WTC11 (cell line): ENCODE results near the gene MBNL1. TPM values are rescaled to one million over a fixed set of nuclear protein-coding genes. Genes with fewer than 3 reads are reported as not detected.

Experiments used
- ATAC-seq: fragments of 200-7000 bp; cut with Tn5 transposase; 2 replicates; pipeline ENCODE4 v1.10.0; 2021; ENCODE audit warnings: mild to moderate bottlenecking, moderate library complexity
- CTCF ChIA-PET: fragments of 300-600 bp; sonication (Branson Sonifier 250); formaldehyde crosslinking; loops from one replicate; lab custom pipeline; 2021; ENCODE audit warnings: antibody characterized with exemption; lab: Charles Lee
- POLR2A ChIA-PET: fragments of 350-600 bp; sonication (Branson Sonifier 250); formaldehyde crosslinking; loops from one replicate; lab custom pipeline; 2021; ENCODE audit warnings: antibody characterized with exemption; lab: Charles Lee
- DNase-seq: peaks from one replicate; pipeline ENCODE4 v3.0.0; 2021; ENCODE audit warnings: low spot score
- H3K27ac Mint-ChIP-seq: 2 replicates; pipeline ENCODE4 v1.8.0; 2021; ENCODE audit warnings: mixed read lengths
- H3K27me3 Mint-ChIP-seq: 2 replicates; pipeline ENCODE4 v1.8.0; 2021; ENCODE audit warnings: low read depth, mild to moderate bottlenecking, moderate library complexity, mixed read lengths
- H3K36me3 Mint-ChIP-seq: 2 replicates; pipeline ENCODE4 v1.8.0; 2021; ENCODE audit warnings: mixed read lengths
- H3K4me1 Mint-ChIP-seq: 2 replicates; pipeline ENCODE4 v1.8.0; 2022; ENCODE audit warnings: mixed read lengths
- H3K4me3 Mint-ChIP-seq: 2 replicates; pipeline ENCODE4 v1.8.0; 2021; ENCODE audit warnings: mild to moderate bottlenecking, moderate library complexity, mixed read lengths
- H3K9me3 Mint-ChIP-seq: 2 replicates; pipeline ENCODE4 v1.8.0; 2021; ENCODE audit warnings: mixed read lengths
- EMX1 ChIP-seq: fragments of 250-450 bp; sonication (Bioruptor Pico); IDR thresholded peaks from 2 replicates; pipeline ENCODE4 v1.8.0; 2021; ENCODE audit warnings: mild to moderate bottlenecking
- ETV6 ChIP-seq: sonication (generic); formaldehyde crosslinking; IDR thresholded peaks from 2 replicates; pipeline ENCODE4 v1.8.1; 2022; ENCODE audit warnings: mild to moderate bottlenecking, missing genetic modification reagents
- FOXJ3 ChIP-seq: sonication (generic); formaldehyde crosslinking; IDR thresholded peaks from 2 replicates; pipeline ENCODE4 v1.9.0; 2021; ENCODE audit warnings: missing genetic modification reagents, mild to moderate bottlenecking, borderline replicate concordance
- GRHL2 ChIP-seq: fragments of 250-450 bp; sonication (Bioruptor Pico); IDR thresholded peaks from 2 replicates; pipeline ENCODE4 v1.8.0; 2022; ENCODE audit warnings: mild to moderate bottlenecking, moderate library complexity; ENCODE audit not compliant: insufficient replicate concordance, severe bottlenecking
- JAZF1 ChIP-seq: fragments of 250-450 bp; sonication (Bioruptor Pico); IDR thresholded peaks from 2 replicates; pipeline ENCODE4 v1.9.0; 2021; ENCODE audit warnings: moderate library complexity, mild to moderate bottlenecking, inconsistent platforms
- MYBL2 ChIP-seq: sonication (generic); formaldehyde crosslinking; IDR thresholded peaks from 2 replicates; pipeline ENCODE4 v1.8.1; 2023; ENCODE audit warnings: mild to moderate bottlenecking, moderate library complexity, missing genetic modification reagents
- NR3C1 ChIP-seq: sonication (generic); formaldehyde crosslinking; conservative IDR thresholded peaks from 2 replicates; pipeline ENCODE4 v1.8.1; 2023; ENCODE audit warnings: low read depth, mild to moderate bottlenecking, missing genetic modification reagents
- PRRX2 ChIP-seq: fragments of 250-450 bp; sonication (Bioruptor Pico); IDR thresholded peaks from 2 replicates; pipeline ENCODE4 v1.8.0; 2021; ENCODE audit warnings: mild to moderate bottlenecking
- SMAD3 ChIP-seq: sonication (generic); formaldehyde crosslinking; IDR thresholded peaks from 2 replicates; pipeline ENCODE4 v1.8.0; 2022; ENCODE audit warnings: missing genetic modification reagents, mild to moderate bottlenecking, borderline replicate concordance
- TP53 ChIP-seq: sonication (generic); formaldehyde crosslinking; IDR thresholded peaks from 2 replicates; pipeline ENCODE4 v1.8.1; 2023; ENCODE audit warnings: mild to moderate bottlenecking, missing genetic modification reagents
- ZNF138 ChIP-seq: sonication (generic); formaldehyde crosslinking; conservative IDR thresholded peaks from 2 replicates; pipeline ENCODE4 v1.8.1; 2022; ENCODE audit warnings: mild to moderate bottlenecking, moderate library complexity, missing genetic modification reagents
- ZNF396 ChIP-seq: fragments of 250-450 bp; sonication (Bioruptor Pico); IDR thresholded peaks from 2 replicates; pipeline ENCODE4 v1.8.0; 2021; ENCODE audit warnings: mild to moderate bottlenecking, moderate library complexity, borderline replicate concordance
- ZNF671 ChIP-seq: fragments of 250-450 bp; sonication (Bioruptor Pico); IDR thresholded peaks from 2 replicates; pipeline ENCODE4 v1.8.0; 2021; ENCODE audit warnings: mild to moderate bottlenecking
- total RNA-seq: library from RNA; stranded (reverse); gene quantifications from 3 replicates; pipeline ENCODE4 v1.2.3, GENCODE V29; 2021
- TF ChIP-seq, protein P1 (sequence below): fragments of 250-450 bp; sonication (Bioruptor Pico); IDR thresholded peaks from 2 replicates; pipeline ENCODE4 v1.9.0; 2021; ENCODE audit warnings: mild to moderate bottlenecking, borderline replicate concordance
- TF ChIP-seq, protein P2 (sequence below): fragments of 200-600 bp; IDR thresholded peaks from 2 replicates; pipeline ENCODE4 v1.8.0; 2022; ENCODE audit warnings: antibody characterized with exemption
- TF ChIP-seq, protein P3 (sequence below): sonication (generic); formaldehyde crosslinking; IDR thresholded peaks from 2 replicates; pipeline ENCODE4 v1.8.1; 2022; ENCODE audit warnings: missing genetic modification reagents, borderline replicate concordance
- TF ChIP-seq, protein P4 (sequence below): sonication (generic); formaldehyde crosslinking; IDR thresholded peaks from 2 replicates; pipeline ENCODE4 v1.8.1; 2023; ENCODE audit warnings: mild to moderate bottlenecking, moderate library complexity, missing genetic modification reagents
- TF ChIP-seq, protein P5 (sequence below): sonication (generic); formaldehyde crosslinking; IDR thresholded peaks from 2 replicates; pipeline ENCODE4 v1.8.1; 2022; ENCODE audit warnings: low read depth, mild to moderate bottlenecking, moderate library complexity, missing genetic modification reagents, borderline replicate concordance
- TF ChIP-seq, protein P6 (sequence below): sonication (generic); formaldehyde crosslinking; IDR thresholded peaks from 2 replicates; pipeline ENCODE4 v1.8.0; 2022; ENCODE audit warnings: mild to moderate bottlenecking, missing genetic modification reagents
- TF ChIP-seq, protein P7 (sequence below): sonication (generic); formaldehyde crosslinking; IDR thresholded peaks from 2 replicates; pipeline ENCODE4 v1.8.0; 2022; ENCODE audit warnings: mild to moderate bottlenecking, missing genetic modification reagents

Gene MBNL1
- total RNA-seq, 1 experiment from 2014 or later = 20.4 TPM

DNA sequence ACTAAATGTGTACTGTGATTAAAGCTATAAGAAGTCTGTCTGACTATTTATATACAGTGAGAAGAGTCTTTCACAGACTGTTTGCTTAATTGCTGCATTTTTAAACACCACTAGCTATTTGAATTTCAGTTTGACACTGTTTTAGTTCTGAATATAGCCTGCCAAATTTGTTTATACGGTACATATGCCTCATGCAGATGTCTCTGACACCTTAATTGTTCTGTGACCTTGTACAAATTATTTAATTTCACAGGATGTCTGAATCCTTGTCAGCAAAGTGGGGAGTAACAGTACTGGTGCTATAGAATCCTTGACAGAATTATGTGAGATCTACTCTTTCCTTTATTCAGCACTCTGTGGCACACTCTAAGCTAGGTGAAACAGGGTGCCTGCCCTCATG lies 125.5 kb downstream of the MBNL1 start:
- POLR2A ChIA-PET = no interaction called here

More for the DNA sequence above, 125.5 kb downstream of the MBNL1 start:
- Mint-ChIP-seq H3K27ac (no peak overlapping the region; the same call in 1 of the 2 replicates), H3K4me3 (no peak overlapping the region), H3K27me3 (no peaks in the 10 kb centered on the region), H3K36me3 (peaks cover 4% of the 10 kb centered on the region; the same call in 1 of the 2 replicates), H3K4me1 (peaks cover 46% of the 10 kb centered on the region), H3K9me3 (peaks cover 6% of the 10 kb centered on the region)
- CTCF ChIA-PET = interaction anchor here (1.0 kb wide), 1 partner anchor 50 kb away, joined by 3 read pairs; no protein-coding TSS in a partner anchor
- DNase-seq (no peak), ATAC-seq (no peak)
- TF ChIP-seq, protein P1, sequence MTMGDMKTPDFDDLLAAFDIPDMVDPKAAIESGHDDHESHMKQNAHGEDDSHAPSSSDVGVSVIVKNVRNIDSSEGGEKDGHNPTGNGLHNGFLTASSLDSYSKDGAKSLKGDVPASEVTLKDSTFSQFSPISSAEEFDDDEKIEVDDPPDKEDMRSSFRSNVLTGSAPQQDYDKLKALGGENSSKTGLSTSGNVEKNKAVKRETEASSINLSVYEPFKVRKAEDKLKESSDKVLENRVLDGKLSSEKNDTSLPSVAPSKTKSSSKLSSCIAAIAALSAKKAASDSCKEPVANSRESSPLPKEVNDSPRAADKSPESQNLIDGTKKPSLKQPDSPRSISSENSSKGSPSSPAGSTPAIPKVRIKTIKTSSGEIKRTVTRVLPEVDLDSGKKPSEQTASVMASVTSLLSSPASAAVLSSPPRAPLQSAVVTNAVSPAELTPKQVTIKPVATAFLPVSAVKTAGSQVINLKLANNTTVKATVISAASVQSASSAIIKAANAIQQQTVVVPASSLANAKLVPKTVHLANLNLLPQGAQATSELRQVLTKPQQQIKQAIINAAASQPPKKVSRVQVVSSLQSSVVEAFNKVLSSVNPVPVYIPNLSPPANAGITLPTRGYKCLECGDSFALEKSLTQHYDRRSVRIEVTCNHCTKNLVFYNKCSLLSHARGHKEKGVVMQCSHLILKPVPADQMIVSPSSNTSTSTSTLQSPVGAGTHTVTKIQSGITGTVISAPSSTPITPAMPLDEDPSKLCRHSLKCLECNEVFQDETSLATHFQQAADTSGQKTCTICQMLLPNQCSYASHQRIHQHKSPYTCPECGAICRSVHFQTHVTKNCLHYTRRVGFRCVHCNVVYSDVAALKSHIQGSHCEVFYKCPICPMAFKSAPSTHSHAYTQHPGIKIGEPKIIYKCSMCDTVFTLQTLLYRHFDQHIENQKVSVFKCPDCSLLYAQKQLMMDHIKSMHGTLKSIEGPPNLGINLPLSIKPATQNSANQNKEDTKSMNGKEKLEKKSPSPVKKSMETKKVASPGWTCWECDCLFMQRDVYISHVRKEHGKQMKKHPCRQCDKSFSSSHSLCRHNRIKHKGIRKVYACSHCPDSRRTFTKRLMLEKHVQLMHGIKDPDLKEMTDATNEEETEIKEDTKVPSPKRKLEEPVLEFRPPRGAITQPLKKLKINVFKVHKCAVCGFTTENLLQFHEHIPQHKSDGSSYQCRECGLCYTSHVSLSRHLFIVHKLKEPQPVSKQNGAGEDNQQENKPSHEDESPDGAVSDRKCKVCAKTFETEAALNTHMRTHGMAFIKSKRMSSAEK = no peak
- TF ChIP-seq, protein P2, sequence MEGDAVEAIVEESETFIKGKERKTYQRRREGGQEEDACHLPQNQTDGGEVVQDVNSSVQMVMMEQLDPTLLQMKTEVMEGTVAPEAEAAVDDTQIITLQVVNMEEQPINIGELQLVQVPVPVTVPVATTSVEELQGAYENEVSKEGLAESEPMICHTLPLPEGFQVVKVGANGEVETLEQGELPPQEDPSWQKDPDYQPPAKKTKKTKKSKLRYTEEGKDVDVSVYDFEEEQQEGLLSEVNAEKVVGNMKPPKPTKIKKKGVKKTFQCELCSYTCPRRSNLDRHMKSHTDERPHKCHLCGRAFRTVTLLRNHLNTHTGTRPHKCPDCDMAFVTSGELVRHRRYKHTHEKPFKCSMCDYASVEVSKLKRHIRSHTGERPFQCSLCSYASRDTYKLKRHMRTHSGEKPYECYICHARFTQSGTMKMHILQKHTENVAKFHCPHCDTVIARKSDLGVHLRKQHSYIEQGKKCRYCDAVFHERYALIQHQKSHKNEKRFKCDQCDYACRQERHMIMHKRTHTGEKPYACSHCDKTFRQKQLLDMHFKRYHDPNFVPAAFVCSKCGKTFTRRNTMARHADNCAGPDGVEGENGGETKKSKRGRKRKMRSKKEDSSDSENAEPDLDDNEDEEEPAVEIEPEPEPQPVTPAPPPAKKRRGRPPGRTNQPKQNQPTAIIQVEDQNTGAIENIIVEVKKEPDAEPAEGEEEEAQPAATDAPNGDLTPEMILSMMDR = no peak
- TF ChIP-seq ETV6 (CRISPR knock-in tag) = no peak
- TF ChIP-seq, protein P3, sequence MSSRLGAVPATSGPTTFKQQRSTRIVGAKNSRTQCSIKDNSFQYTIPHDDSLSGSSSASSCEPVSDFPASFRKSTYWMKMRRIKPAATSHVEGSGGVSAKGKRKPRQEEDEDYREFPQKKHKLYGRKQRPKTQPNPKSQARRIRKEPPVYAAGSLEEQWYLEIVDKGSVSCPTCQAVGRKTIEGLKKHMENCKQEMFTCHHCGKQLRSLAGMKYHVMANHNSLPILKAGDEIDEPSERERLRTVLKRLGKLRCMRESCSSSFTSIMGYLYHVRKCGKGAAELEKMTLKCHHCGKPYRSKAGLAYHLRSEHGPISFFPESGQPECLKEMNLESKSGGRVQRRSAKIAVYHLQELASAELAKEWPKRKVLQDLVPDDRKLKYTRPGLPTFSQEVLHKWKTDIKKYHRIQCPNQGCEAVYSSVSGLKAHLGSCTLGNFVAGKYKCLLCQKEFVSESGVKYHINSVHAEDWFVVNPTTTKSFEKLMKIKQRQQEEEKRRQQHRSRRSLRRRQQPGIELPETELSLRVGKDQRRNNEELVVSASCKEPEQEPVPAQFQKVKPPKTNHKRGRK (CRISPR knock-in tag) = no peak
- TF ChIP-seq MYBL2 (CRISPR knock-in tag) = no peak
- no peak for TF ChIP-seq EMX1 (CRISPR knock-in tag)
- TF ChIP-seq, protein P4, sequence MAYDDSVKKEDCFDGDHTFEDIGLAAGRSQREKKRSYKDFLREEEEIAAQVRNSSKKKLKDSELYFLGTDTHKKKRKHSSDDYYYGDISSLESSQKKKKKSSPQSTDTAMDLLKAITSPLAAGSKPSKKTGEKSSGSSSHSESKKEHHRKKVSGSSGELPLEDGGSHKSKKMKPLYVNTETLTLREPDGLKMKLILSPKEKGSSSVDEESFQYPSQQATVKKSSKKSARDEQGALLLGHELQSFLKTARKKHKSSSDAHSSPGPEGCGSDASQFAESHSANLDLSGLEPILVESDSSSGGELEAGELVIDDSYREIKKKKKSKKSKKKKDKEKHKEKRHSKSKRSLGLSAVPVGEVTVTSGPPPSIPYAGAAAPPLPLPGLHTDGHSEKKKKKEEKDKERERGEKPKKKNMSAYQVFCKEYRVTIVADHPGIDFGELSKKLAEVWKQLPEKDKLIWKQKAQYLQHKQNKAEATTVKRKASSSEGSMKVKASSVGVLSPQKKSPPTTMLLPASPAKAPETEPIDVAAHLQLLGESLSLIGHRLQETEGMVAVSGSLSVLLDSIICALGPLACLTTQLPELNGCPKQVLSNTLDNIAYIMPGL (CRISPR knock-in tag) = no peak
- TF ChIP-seq, protein P5, sequence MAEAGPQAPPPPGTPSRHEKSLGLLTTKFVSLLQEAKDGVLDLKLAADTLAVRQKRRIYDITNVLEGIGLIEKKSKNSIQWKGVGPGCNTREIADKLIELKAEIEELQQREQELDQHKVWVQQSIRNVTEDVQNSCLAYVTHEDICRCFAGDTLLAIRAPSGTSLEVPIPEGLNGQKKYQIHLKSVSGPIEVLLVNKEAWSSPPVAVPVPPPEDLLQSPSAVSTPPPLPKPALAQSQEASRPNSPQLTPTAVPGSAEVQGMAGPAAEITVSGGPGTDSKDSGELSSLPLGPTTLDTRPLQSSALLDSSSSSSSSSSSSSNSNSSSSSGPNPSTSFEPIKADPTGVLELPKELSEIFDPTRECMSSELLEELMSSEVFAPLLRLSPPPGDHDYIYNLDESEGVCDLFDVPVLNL = no peak
- no peak for TF ChIP-seq SMAD3
- TF ChIP-seq ZNF671 = no peak
- TF ChIP-seq PRRX2 (CRISPR knock-in tag) = no peak
- TF ChIP-seq NR3C1 (CRISPR knock-in tag) = no peak
- TF ChIP-seq, protein P6, sequence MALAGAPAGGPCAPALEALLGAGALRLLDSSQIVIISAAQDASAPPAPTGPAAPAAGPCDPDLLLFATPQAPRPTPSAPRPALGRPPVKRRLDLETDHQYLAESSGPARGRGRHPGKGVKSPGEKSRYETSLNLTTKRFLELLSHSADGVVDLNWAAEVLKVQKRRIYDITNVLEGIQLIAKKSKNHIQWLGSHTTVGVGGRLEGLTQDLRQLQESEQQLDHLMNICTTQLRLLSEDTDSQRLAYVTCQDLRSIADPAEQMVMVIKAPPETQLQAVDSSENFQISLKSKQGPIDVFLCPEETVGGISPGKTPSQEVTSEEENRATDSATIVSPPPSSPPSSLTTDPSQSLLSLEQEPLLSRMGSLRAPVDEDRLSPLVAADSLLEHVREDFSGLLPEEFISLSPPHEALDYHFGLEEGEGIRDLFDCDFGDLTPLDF (CRISPR knock-in tag) = no peak
- TF ChIP-seq GRHL2 (CRISPR knock-in tag) = no peak
- TF ChIP-seq FOXJ3 (CRISPR knock-in tag) = no peak
- no peak for TF ChIP-seq JAZF1
- TF ChIP-seq, protein P7, sequence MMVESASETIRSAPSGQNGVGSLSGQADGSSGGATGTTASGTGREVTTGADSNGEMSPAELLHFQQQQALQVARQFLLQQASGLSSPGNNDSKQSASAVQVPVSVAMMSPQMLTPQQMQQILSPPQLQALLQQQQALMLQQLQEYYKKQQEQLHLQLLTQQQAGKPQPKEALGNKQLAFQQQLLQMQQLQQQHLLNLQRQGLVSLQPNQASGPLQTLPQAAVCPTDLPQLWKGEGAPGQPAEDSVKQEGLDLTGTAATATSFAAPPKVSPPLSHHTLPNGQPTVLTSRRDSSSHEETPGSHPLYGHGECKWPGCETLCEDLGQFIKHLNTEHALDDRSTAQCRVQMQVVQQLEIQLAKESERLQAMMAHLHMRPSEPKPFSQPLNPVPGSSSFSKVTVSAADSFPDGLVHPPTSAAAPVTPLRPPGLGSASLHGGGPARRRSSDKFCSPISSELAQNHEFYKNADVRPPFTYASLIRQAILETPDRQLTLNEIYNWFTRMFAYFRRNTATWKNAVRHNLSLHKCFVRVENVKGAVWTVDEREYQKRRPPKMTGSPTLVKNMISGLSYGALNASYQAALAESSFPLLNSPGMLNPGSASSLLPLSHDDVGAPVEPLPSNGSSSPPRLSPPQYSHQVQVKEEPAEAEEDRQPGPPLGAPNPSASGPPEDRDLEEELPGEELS (CRISPR knock-in tag) = no peak
- TF ChIP-seq TP53 (CRISPR knock-in tag) = no peak
- TF ChIP-seq ZNF138 (CRISPR knock-in tag) = no peak
- TF ChIP-seq ZNF396 (CRISPR knock-in tag) = no peak
